IPS-18a (cell line): ENCODE data around the gene CAST.

Experiments used
- H3K27ac ChIP-seq: one replicate; pipeline ENCODE4 v1.5.1; 2013; ENCODE audit warnings: low read length
- H3K27me3 ChIP-seq: one replicate; pipeline ENCODE4 v1.6.1; 2013; ENCODE audit warnings: mild to moderate bottlenecking, low read length; ENCODE audit not compliant: control insufficient read depth, insufficient read depth
- H3K36me3 ChIP-seq: one replicate; pipeline ENCODE4 v1.6.1; 2013; ENCODE audit warnings: low read depth, low read length; ENCODE audit not compliant: control insufficient read depth
- H3K4me1 ChIP-seq: one replicate; pipeline ENCODE4 v1.6.1; 2013; ENCODE audit warnings: low read depth, low read length; ENCODE audit not compliant: control insufficient read depth
- H3K4me3 ChIP-seq: one replicate; pipeline ENCODE4 v1.5.1; 2013; ENCODE audit warnings: low read length
- H3K9ac ChIP-seq: one replicate; pipeline ENCODE4 v1.6.1; 2013; ENCODE audit warnings: mild to moderate bottlenecking, low read length, moderate library complexity
- H3K9me3 ChIP-seq: one replicate; pipeline ENCODE4 v1.6.1; 2013; ENCODE audit warnings: low read depth, low read length; ENCODE audit not compliant: control insufficient read depth

The CAST gene

DNA sequence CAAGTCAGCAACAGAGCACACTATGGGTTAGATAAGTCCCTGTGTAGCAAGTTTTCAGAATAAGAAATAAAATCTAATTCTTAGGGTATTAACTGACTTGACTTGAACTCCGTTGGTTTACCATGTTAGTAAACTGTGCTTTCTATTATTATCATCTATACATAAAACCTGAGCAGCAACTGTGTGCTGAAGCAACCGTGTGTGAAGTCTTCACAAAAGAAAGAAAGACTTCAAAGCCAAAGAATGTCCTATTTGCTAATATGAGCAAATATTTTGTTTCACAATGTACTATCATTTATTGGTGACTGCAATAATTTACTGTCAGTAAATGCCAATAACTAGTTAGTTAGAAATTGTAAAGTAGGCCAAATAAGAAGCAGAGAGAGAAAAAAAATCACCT is 112.9 kb downstream of the CAST start:
- no peak overlapping the region for H3K9ac ChIP-seq
- no peaks in the 10 kb centered on the region for H3K27me3 ChIP-seq
- no peaks in the 10 kb centered on the region for H3K4me1 ChIP-seq
- H3K9me3 ChIP-seq, result no peaks in the 10 kb centered on the region
- H3K36me3 ChIP-seq, result peaks cover 8% of the 10 kb centered on the region
- no peak overlapping the region for H3K27ac ChIP-seq
- no peak overlapping the region for H3K4me3 ChIP-seq

DNA sequence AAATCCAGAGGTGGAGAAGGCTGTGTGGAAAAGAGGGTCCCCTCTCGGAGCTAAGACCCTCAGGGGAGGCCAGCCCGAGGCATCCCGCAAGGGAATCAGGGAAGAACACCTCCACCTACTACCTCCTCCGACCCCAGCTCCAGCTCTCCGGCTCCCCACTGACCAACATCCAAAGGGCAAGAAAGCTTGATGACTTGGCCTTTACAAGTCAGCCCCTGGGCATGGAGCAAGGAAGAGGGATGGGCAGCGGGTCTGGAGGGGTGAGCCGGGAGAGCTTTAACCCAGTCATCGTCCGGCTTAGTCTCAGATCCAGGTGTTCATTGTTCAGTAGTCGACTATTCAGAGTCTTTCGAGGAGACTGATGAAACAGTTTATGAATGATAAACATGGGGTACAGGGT is 113.5 kb downstream of the CAST start:
- Histone ChIP-seq H3K9ac (no peak overlapping the region), H3K9me3 (no peaks in the 10 kb centered on the region), H3K27me3 (no peaks in the 10 kb centered on the region), H3K27ac (no peak overlapping the region), H3K4me1 (no peaks in the 10 kb centered on the region), H3K36me3 (peaks cover 8% of the 10 kb centered on the region), H3K4me3 (no peak overlapping the region)

DNA sequence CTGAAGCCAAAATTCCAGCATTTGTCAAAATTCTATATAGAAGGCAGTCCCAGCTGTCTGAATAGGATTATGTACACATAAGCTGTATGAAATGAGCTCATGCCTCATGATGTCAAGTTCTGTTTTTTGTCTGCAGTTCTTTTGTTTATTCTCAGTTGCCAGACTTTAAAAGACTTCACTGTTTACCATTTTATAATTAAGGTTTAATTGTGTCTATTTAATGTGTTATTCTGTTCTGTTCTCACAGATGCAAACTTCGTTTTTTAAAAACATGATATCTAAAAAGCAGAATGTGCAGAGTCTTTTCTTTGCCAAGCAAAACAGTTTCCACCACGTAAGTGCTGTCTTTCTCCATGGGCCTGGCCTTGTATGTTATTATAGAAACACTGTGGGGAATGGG is 114.4 kb downstream of the CAST start:
- H3K9me3 ChIP-seq, result no peaks in the 10 kb centered on the region
- no peaks in the 10 kb centered on the region for H3K4me1 ChIP-seq
- no peak overlapping the region for H3K4me3 ChIP-seq
- H3K9ac ChIP-seq, result no peak overlapping the region
- no peak overlapping the region for H3K27ac ChIP-seq
- peaks cover 8% of the 10 kb centered on the region for H3K36me3 ChIP-seq
- H3K27me3 ChIP-seq, result no peaks in the 10 kb centered on the region

DNA sequence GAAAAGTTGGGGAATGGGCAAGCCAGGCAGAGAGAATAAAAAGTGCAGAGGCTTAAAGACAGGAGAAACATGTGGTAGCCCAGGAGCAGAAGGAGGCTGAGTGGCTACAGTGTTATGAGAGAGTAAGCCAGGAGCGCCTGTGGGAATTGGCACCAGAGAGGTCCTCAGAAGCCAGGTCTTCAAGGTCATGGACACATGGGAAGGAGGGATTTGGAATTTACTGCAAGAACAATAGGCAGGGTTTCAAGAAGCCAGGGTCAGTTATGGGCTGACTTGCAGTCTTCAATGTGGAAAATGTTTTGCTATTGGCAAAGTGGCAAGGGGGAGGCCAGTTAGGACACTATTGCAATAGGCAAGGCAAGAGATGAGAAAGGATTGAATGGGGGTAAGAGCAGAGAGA is 116.2 kb downstream of the CAST start:
- H3K36me3 ChIP-seq, result peaks cover 8% of the 10 kb centered on the region
- H3K27me3 ChIP-seq, result no peaks in the 10 kb centered on the region
- no peak overlapping the region for H3K4me3 ChIP-seq
- H3K27ac ChIP-seq, result no peak overlapping the region
- H3K4me1 ChIP-seq, result no peaks in the 10 kb centered on the region
- no peaks in the 10 kb centered on the region for H3K9me3 ChIP-seq
- H3K9ac ChIP-seq, result no peak overlapping the region

DNA sequence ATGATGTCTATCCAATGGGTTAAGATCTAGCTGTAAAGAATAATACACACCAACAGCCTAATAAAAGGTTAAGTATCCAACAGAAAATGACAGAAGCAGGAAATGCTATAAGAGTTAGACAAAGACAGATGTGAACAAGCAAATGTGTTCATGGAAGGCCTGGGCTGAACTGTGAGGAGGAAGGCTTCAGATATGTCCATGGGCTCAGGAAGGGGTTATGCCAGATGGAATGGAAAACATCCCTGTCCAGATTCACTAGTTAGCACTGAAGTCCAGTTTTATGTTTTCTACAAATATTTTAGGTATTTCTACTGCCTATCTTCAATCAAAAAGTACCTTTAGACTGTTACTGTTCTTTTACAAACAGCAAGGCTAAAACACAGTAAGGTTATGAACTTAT is 118.5 kb downstream of the CAST start:
- H3K4me1 ChIP-seq, result no peaks in the 10 kb centered on the region
- no peaks in the 10 kb centered on the region for H3K27me3 ChIP-seq
- H3K36me3 ChIP-seq, result peaks cover 13% of the 10 kb centered on the region
- no peak overlapping the region for H3K9ac ChIP-seq
- no peaks in the 10 kb centered on the region for H3K9me3 ChIP-seq
- no peak overlapping the region for H3K27ac ChIP-seq
- no peak overlapping the region for H3K4me3 ChIP-seq

DNA sequence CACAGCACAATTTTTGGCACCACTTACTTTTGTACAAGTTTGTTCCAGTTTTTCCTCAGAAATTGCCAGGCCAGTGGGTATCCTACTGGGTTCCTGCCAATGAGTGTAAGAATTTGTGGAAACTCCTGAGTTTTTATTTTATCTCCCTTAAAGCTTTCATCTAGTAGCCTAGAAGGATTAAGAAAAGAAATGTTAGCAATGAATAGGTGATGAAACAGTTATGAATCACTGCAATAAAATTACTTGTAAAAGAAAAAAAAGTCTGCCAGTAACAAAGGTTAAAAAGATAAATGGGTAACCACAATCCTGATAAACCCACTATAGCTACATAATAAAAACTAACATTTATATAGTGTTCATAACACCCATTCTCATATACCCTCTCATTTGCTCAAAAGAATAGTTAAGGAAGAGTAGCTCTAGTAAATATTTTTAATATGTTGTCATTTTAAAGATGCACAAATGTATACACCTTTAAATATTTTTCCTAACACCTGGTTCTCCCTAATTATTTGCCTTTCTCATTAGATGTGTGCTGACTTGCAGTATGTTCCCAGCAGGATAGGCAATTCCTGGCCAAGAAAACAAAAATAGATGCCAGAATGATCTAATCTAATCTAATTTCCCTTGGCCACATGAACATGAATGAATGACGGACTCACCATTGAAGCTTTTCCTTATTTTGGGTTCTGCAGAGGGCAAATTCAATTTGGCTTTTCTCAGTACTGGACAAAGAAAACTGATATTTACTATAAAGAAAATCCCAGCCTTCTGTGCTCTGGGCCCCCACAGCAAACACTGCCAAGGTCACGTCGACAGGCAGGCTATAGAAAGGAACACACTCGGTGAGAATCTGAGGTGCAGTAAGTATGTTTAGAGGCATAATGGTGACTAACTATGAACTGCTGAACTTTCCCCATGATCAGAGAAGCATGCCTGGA is 119.1 kb downstream of the CAST start:
- Histone ChIP-seq H3K27ac (no peak overlapping the region), H3K9ac (no peak overlapping the region), H3K4me3 (no peak overlapping the region), H3K4me1 (no peaks in the 10 kb centered on the region), H3K27me3 (no peaks in the 10 kb centered on the region), H3K36me3 (peaks cover 11% of the 10 kb centered on the region), H3K9me3 (no peaks in the 10 kb centered on the region)

DNA sequence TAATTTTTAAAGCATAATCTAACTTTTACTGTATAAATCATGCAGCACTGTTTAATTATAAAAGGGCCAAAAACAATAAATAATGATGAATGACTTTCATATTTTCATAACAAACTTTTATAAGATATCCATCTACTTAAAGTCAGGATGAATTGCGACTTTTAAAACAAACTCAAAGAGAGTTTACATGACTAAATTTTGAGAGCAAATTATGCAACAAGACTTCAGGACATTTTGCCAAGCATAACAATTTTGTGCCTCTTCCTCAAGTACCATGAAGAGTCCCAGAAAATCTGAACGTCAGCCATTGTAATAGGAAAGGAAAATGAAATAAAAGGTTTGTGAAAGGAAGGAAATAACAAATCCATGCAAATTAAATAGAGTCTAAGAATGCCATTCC is 121.2 kb downstream of the CAST start:
- H3K27me3 ChIP-seq, result no peaks in the 10 kb centered on the region
- H3K36me3 ChIP-seq, result peaks cover 11% of the 10 kb centered on the region
- H3K9ac ChIP-seq, result no peak overlapping the region
- no peak overlapping the region for H3K27ac ChIP-seq
- no peaks in the 10 kb centered on the region for H3K9me3 ChIP-seq
- H3K4me1 ChIP-seq, result no peaks in the 10 kb centered on the region
- no peak overlapping the region for H3K4me3 ChIP-seq

DNA sequence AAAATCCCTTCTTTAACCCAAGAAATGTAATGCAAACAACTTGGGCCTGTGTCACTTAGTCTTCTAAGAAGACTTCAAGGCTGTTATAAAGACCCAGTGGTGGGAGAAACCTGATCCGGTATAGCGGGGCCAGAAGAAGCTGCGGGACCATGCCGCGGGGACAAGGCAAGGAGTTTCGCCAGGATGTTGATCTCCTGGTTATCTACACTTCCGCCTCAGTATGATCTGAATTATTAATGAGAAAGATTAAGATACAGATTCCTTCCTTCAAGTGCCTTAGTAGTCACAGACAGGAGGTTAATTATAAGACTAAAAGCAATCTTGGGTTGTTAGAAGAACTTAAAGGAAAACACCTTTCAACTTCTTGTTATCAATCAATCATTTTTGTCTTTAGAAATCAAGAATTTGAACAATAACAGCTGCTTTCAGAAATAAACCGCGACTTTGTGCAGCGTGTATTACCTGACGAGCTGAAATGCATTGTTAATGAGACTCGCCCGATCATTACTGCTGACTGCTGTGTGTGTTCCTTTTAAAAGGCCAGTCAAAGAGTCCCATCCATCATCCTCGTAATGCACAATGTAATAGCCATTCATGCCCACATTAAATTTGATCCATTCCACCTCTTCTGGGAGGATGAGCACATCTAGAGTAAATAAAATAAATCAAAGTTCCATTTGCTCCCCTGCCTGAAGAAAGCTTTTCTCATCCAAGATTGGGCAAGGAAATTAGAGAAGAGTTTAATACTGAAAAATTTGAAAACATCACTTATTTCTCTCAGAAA is 123.3 kb downstream of the CAST start:
- Histone ChIP-seq H3K27me3 (no peaks in the 10 kb centered on the region), H3K4me1 (no peaks in the 10 kb centered on the region), H3K9me3 (no peaks in the 10 kb centered on the region), H3K4me3 (no peak overlapping the region), H3K36me3 (peaks cover 19% of the 10 kb centered on the region), H3K27ac (no peak overlapping the region), H3K9ac (no peak overlapping the region)

DNA sequence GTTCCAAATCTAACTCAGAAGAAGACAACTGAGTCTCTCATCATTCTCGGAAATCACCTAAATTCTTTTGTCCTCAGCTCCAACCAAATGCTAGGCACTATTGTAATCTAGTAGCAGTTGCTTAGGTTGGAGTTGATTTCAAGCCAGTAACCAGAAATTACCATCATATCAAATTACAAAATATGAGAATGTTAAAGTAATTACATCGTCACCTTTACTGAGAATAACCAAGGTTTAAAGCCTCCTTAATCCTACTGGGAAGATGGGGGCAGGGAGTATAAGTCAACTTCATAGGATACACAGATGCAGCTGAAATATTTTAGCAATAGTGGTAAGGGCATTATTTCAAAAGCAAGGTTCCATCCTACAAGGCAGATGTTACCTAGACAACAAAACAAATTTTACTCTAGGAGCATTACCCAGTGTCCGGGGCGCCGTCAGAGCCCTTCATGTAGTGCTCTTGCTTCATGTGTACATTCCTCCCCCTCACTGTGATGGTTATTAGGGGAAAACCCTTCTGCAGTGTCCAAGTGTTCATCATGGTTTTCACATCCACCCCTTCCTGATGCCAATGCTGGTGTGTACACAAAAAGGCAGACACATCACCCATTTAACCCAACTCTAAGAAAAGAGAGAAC is 126.1 kb downstream of the CAST start:
- Histone ChIP-seq H3K27me3 (no peaks in the 10 kb centered on the region), H3K9ac (no peak overlapping the region), H3K4me3 (no peak overlapping the region), H3K9me3 (no peaks in the 10 kb centered on the region), H3K4me1 (peaks cover 8% of the 10 kb centered on the region), H3K27ac (no peak overlapping the region), H3K36me3 (peaks cover 19% of the 10 kb centered on the region)

DNA sequence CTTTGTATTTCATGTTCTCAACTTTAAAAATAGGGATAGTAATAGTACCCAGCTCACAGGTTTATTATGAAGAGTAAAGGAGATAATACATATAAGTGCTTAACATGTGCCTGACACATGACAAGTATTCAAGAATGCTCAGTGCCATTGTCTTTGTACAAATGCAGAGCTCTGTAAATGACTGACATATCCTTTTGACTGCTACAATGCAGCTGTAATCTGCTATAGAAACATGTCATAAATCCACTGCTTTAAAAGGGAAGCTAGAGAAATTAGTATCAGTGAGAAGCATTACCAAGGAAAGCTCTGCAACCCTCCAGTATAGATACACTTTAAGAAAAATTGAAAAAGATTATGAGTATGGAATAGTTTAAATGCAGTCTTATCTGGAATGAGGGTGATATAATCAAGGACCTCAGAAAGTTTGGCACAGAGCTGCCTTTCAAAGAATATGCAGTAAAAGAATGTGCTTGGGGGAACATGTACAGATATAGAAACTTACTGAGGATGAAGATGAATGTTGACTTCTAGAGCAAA is 127.7 kb downstream of the CAST start:
- Histone ChIP-seq H3K36me3 (peaks cover 22% of the 10 kb centered on the region), H3K9ac (no peak overlapping the region), H3K27ac (no peak overlapping the region), H3K4me1 (peaks cover 8% of the 10 kb centered on the region), H3K27me3 (no peaks in the 10 kb centered on the region), H3K4me3 (no peak overlapping the region), H3K9me3 (no peaks in the 10 kb centered on the region)

DNA sequence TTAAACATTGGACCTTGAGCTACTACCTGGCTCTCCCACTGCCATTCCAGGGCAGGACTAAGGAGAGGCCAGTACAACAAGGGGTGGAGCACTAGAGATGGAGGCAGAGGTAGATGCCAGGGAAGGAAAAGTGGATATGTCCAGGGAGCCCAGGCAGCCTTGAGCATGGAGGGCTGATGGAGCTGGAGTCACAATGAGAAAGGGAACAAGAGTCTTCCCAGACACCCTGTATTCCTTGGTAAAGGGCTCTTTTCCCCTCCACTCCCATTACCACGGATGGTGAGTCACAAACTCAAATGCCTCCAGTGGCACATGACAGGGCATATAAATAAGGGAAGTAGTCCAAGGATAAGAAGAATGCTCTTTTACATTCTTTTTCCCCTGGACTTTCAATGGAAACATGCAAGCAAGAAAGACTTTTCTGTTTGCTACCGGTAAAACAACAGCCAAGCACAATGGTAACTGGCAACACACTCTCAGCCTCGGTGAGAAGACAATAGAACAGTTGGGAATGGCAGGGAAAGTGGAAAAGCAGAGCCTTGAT is 128.9 kb downstream of the CAST start:
- H3K9me3 ChIP-seq, result no peaks in the 10 kb centered on the region
- no peak overlapping the region for H3K4me3 ChIP-seq
- no peak overlapping the region for H3K9ac ChIP-seq
- peaks cover 16% of the 10 kb centered on the region for H3K36me3 ChIP-seq
- peaks cover 8% of the 10 kb centered on the region for H3K4me1 ChIP-seq
- no peaks in the 10 kb centered on the region for H3K27me3 ChIP-seq
- H3K27ac ChIP-seq, result no peak overlapping the region
